ENCODE results near the gene EEF1E1.

EEF1E1 gene

DNA sequence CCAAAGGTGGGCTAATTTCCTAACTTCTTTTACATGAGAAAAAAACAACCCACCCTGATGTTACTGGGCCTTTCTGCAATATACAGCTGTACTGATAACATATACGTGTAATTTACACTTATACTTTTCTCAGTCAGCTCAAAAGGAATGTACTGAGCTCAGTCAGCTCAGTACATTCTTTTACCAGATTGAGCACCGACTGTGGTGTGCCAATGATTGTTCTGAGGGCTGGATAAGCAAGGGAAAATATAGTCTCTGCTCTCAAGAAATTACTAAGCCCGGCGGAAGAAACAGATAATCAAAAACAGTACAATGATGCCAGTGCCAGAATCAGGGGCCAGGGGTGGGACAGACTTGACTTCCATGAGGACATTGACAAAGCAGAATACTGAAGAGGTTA is 28.1 kb downstream of the EEF1E1 start:
- Histone ChIP-seq H4K8ac (ENCODE audit: low read depth, low read length) (no peak overlapping the region), H3K4me1 (ENCODE audit: control insufficient read depth in 1 of 2, insufficient read depth in 2 of 2, low read length in 2 of 2) (no peaks in the 10 kb centered on the region), H3K79me2 (ENCODE audit: control insufficient read depth, insufficient read depth, low read length, poor library complexity) (no peaks in the 10 kb centered on the region), H2BK12ac (ENCODE audit: low read length) (no peak overlapping the region), H3K14ac (ENCODE audit: low read length) (no peak overlapping the region), H3K4me2 (ENCODE audit: low read length) (no peak overlapping the region), H2AK5ac (ENCODE audit: low read length) (no peak overlapping the region), H2BK5ac (ENCODE audit: low read depth, low read length, poor library complexity) (no peak overlapping the region), H2BK120ac (ENCODE audit: insufficient read depth, low read length, poor library complexity) (no peak overlapping the region), H3K4ac (ENCODE audit: low read depth, low read length) (no peak overlapping the region), H2AFZ (ENCODE audit: insufficient read depth, low read length, poor library complexity) (no peak overlapping the region), H3K36me3 (ENCODE audit: control insufficient read depth in 1 of 2, insufficient read depth in 2 of 2, low read length in 2 of 2) (no peaks in the 10 kb centered on the region), H3K23ac (ENCODE audit: low read length) (no peak overlapping the region), H3K27me3 (ENCODE audit: insufficient read depth, low read length) (no peaks in the 10 kb centered on the region), H3K4me3 (ENCODE audit: low read depth, low read length) (no peak overlapping the region), H4K91ac (ENCODE audit: low read depth, low read length) (no peak overlapping the region), H3K9me3 (ENCODE audit: insufficient read depth, low read depth, low read length) (no peaks in the 10 kb centered on the region), H3K9ac (ENCODE audit: low read length) (no peak overlapping the region), H3K18ac (ENCODE audit: low read length) (no peak overlapping the region), H3K27ac (ENCODE audit: low read depth, low read length) (no peak overlapping the region), H3K79me1 (ENCODE audit: low read length) (no peaks in the 10 kb centered on the region), H4K12ac (ENCODE audit: low read depth, low read length) (no peak overlapping the region)
- no CpG with 5 or more reads among the region's 4 CpGs for WGBS (ENCODE audit: extremely low coverage, insufficient coverage, insufficient read length)
- DNase-seq: no peak

DNA sequence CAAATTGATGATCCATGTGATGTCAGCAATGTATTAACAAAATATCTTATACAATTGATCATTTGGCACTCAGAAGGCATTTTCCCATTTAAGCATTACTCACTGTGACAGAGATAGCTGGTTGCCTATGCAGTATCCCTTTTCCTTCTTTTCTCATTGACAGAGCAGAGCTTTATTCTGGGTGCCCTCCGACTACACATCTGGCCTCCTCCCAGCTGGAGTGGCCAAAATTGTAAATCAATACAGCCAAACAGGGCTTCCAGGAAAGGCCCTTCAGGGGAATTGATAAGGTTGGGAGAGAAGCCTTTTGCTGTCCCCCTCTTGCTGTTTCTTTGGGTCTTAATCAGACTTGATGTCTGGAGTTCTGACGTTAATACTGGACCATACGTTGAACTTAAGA is 28.6 kb downstream of the EEF1E1 start:
- Histone ChIP-seq H3K23ac (ENCODE audit: low read length) (no peak overlapping the region), H2BK120ac (ENCODE audit: insufficient read depth, low read length, poor library complexity) (no peak overlapping the region), H3K4me1 (ENCODE audit: control insufficient read depth in 1 of 2, insufficient read depth in 2 of 2, low read length in 2 of 2) (no peaks in the 10 kb centered on the region), H2BK12ac (ENCODE audit: low read length) (no peak overlapping the region), H2AK5ac (ENCODE audit: low read length) (no peak overlapping the region), H4K8ac (ENCODE audit: low read depth, low read length) (no peak overlapping the region), H3K14ac (ENCODE audit: low read length) (no peak overlapping the region), H3K4ac (ENCODE audit: low read depth, low read length) (no peak overlapping the region), H4K91ac (ENCODE audit: low read depth, low read length) (no peak overlapping the region), H2AFZ (ENCODE audit: insufficient read depth, low read length, poor library complexity) (no peak overlapping the region), H3K79me1 (ENCODE audit: low read length) (no peaks in the 10 kb centered on the region), H3K9me3 (ENCODE audit: insufficient read depth, low read depth, low read length) (no peaks in the 10 kb centered on the region), H3K9ac (ENCODE audit: low read length) (no peak overlapping the region), H4K12ac (ENCODE audit: low read depth, low read length) (no peak overlapping the region), H3K4me3 (ENCODE audit: low read depth, low read length) (no peak overlapping the region), H3K4me2 (ENCODE audit: low read length) (no peak overlapping the region), H3K36me3 (ENCODE audit: control insufficient read depth in 1 of 2, insufficient read depth in 2 of 2, low read length in 2 of 2) (no peaks in the 10 kb centered on the region), H3K27me3 (ENCODE audit: insufficient read depth, low read length) (no peaks in the 10 kb centered on the region), H3K27ac (ENCODE audit: low read depth, low read length) (no peak overlapping the region), H3K79me2 (ENCODE audit: control insufficient read depth, insufficient read depth, low read length, poor library complexity) (no peaks in the 10 kb centered on the region), H3K18ac (ENCODE audit: low read length) (no peak overlapping the region), H2BK5ac (ENCODE audit: low read depth, low read length, poor library complexity) (no peak overlapping the region)
- DNase-seq: no peak
- WGBS (ENCODE audit: extremely low coverage, insufficient coverage, insufficient read length): no CpG with 5 or more reads among the region's 3 CpGs

DNA sequence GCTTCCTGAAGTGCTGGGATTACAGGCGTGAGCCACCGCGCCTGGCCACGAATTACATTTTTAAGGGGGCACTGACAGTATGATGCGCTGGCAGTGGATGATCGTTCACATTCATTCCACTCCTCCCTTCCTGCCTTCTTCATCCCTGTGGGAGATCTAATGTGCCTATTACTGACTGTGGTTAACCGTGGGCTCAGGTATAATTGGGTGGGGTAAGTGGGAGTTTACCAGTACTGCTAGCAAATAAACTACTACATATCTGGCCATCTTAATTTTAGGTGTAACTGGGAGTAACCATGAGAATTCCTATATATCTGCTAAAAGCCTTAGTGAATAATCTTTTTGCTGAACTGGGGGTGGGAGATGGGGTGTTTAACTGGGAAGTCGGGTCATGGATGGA is 31.6 kb downstream of the EEF1E1 start:
- no peaks in the 10 kb centered on the region for H3K9me3 ChIP-seq (ENCODE audit: insufficient read depth, low read depth, low read length)
- no peak for DNase-seq
- no peak overlapping the region for H3K4ac ChIP-seq (ENCODE audit: low read depth, low read length)
- H4K12ac ChIP-seq (ENCODE audit: low read depth, low read length): no peak overlapping the region
- H3K36me3 ChIP-seq (ENCODE audit: control insufficient read depth in 1 of 2, insufficient read depth in 2 of 2, low read length in 2 of 2): no peaks in the 10 kb centered on the region
- no peak overlapping the region for H4K8ac ChIP-seq (ENCODE audit: low read depth, low read length)
- no peak overlapping the region for H2BK120ac ChIP-seq (ENCODE audit: insufficient read depth, low read length, poor library complexity)
- no peaks in the 10 kb centered on the region for H3K79me1 ChIP-seq (ENCODE audit: low read length)
- H3K79me2 ChIP-seq (ENCODE audit: control insufficient read depth, insufficient read depth, low read length, poor library complexity): no peaks in the 10 kb centered on the region
- no peak overlapping the region for H3K4me2 ChIP-seq (ENCODE audit: low read length)
- no peak overlapping the region for H2AFZ ChIP-seq (ENCODE audit: insufficient read depth, low read length, poor library complexity)
- no peak overlapping the region for H3K9ac ChIP-seq (ENCODE audit: low read length)
- no peaks in the 10 kb centered on the region for H3K27me3 ChIP-seq (ENCODE audit: insufficient read depth, low read length)
- no peak overlapping the region for H4K91ac ChIP-seq (ENCODE audit: low read depth, low read length)
- H2BK12ac ChIP-seq (ENCODE audit: low read length): no peak overlapping the region
- no peak overlapping the region for H2BK5ac ChIP-seq (ENCODE audit: low read depth, low read length, poor library complexity)
- H3K4me1 ChIP-seq (ENCODE audit: control insufficient read depth in 1 of 2, insufficient read depth in 2 of 2, low read length in 2 of 2): no peaks in the 10 kb centered on the region
- H3K4me3 ChIP-seq (ENCODE audit: low read depth, low read length): no peak overlapping the region
- no peak overlapping the region for H2AK5ac ChIP-seq (ENCODE audit: low read length)
- no CpG with 5 or more reads among the region's 8 CpGs for WGBS (ENCODE audit: extremely low coverage, insufficient coverage, insufficient read length)
- no peak overlapping the region for H3K27ac ChIP-seq (ENCODE audit: low read depth, low read length)
- H3K18ac ChIP-seq (ENCODE audit: low read length): no peak overlapping the region
- H3K23ac ChIP-seq (ENCODE audit: low read length): no peak overlapping the region
- no peak overlapping the region for H3K14ac ChIP-seq (ENCODE audit: low read length)

DNA sequence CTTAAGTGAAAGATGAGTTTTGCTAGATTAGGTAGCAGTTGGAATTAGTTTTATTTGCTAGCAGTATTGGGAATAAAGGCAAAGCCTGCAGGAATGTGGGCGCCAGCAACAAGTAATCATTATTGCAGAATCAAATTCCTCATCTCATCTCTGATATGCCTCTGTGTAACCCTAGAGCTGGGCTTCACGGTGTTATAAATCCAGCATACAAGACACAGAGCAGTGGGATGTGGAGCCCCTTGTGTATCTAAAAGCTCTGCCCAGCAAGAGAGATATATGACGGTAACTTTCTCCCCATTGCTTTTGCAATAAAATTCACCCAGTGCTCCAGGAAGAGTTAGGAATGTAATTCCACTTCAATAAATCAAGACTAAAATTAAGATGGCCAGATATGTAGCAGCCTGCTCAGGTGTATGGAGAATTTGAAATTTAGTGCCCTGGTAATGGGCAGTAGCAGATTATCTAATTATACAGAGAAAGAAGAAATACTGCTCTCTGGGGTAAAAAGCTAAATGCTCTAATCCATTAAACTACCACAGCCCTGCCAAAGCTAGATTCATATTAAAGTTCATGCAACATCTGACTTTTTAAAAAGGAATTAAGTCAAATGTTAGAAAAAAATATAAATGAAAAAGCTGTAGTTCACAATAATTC is 32.6 kb downstream of the EEF1E1 start:
- Histone ChIP-seq H3K9ac (ENCODE audit: low read length) (no peak overlapping the region), H3K79me2 (ENCODE audit: control insufficient read depth, insufficient read depth, low read length, poor library complexity) (no peaks in the 10 kb centered on the region), H3K27ac (ENCODE audit: low read depth, low read length) (no peak overlapping the region), H3K4me2 (ENCODE audit: low read length) (no peak overlapping the region), H2BK120ac (ENCODE audit: insufficient read depth, low read length, poor library complexity) (no peak overlapping the region), H3K4me3 (ENCODE audit: low read depth, low read length) (no peak overlapping the region), H2AK5ac (ENCODE audit: low read length) (no peak overlapping the region), H3K79me1 (ENCODE audit: low read length) (no peaks in the 10 kb centered on the region), H3K23ac (ENCODE audit: low read length) (no peak overlapping the region), H2AFZ (ENCODE audit: insufficient read depth, low read length, poor library complexity) (no peak overlapping the region), H3K4me1 (ENCODE audit: control insufficient read depth in 1 of 2, insufficient read depth in 2 of 2, low read length in 2 of 2) (no peaks in the 10 kb centered on the region), H3K18ac (ENCODE audit: low read length) (no peak overlapping the region), H2BK5ac (ENCODE audit: low read depth, low read length, poor library complexity) (no peak overlapping the region), H3K4ac (ENCODE audit: low read depth, low read length) (no peak overlapping the region), H4K8ac (ENCODE audit: low read depth, low read length) (no peak overlapping the region), H4K12ac (ENCODE audit: low read depth, low read length) (no peak overlapping the region), H3K36me3 (ENCODE audit: control insufficient read depth in 1 of 2, insufficient read depth in 2 of 2, low read length in 2 of 2) (no peaks in the 10 kb centered on the region), H2BK12ac (ENCODE audit: low read length) (no peak overlapping the region), H3K27me3 (ENCODE audit: insufficient read depth, low read length) (no peaks in the 10 kb centered on the region), H3K9me3 (ENCODE audit: insufficient read depth, low read depth, low read length) (no peaks in the 10 kb centered on the region), H4K91ac (ENCODE audit: low read depth, low read length) (no peak overlapping the region), H3K14ac (ENCODE audit: low read length) (no peak overlapping the region)
- no peak for DNase-seq
- no CpG with 5 or more reads among the region's 3 CpGs for WGBS (ENCODE audit: extremely low coverage, insufficient coverage, insufficient read length)
